Psoas muscle (tissue), 8 donors: Measurements from ENCODE around the gene ERP44. TPM values are rescaled to one million over a fixed set of nuclear protein-coding genes. Genes with fewer than 3 reads are reported as not detected.
"Not testable (repeated sequence)": the region's sequence is repeated elsewhere in the genome, so short reads cannot be mapped to it uniquely, and the experiment has no call there.

ENCODE experiments used
- ATAC-seq, 4 donors: fragments of 200-7000 bp; cut with Tn5 transposase; one replicate each; pipeline ENCODE4 v1.9.1; 2020; ENCODE audit warnings: moderate library complexity in 3 of 4, mild to moderate bottlenecking in 2 of 4
- DNase-seq, 2 donors: peaks; one replicate each; pipeline ENCODE4 v3.0.0-alpha.2; 2020
- H3K27ac ChIP-seq: fragments of 200-600 bp; one replicate; pipeline ENCODE4 v1.8.0; 2022
- H3K27me3 ChIP-seq, 3 donors: fragments of 200-600 bp in 1 of 3; one replicate each; pipeline versions ENCODE4 v1.6.1 to v1.8.0; 2013 to 2022; ENCODE audit warnings: low read length in 2 of 3, mild to moderate bottlenecking in 2 of 3, moderate library complexity in 1 of 3; ENCODE audit not compliant: insufficient read depth in 3 of 3
- H3K36me3 ChIP-seq, 2 donors: fragments of 200-600 bp in 1 of 2; one replicate each; pipeline versions ENCODE4 v1.6.1 to v1.8.0; 2013 to 2022; ENCODE audit warnings: low read depth in 1 of 2, mild to moderate bottlenecking in 1 of 2, moderate library complexity in 1 of 2; ENCODE audit not compliant: insufficient read depth in 1 of 2
- H3K4me1 ChIP-seq: fragments of 200-600 bp; one replicate; pipeline ENCODE4 v1.8.0; 2022
- H3K4me3 ChIP-seq: fragments of 200-600 bp; one replicate; pipeline ENCODE4 v1.8.0; 2022; ENCODE audit warnings: mild to moderate bottlenecking
- H3K9me3 ChIP-seq: fragments of 200-600 bp; one replicate; pipeline ENCODE4 v1.8.0; 2022
- WGBS, 3 donors: extraction: QIAGEN DNeasy Blood & Tissue Kit; methylation state at CpG; one replicate each; pipeline versions ENCODE4 v1.1.6 to v1.1.7; 2013; 5-methylcytosine and 5-hydroxymethylcytosine counted together
- intact Hi-C, 2 donors: fragments of 100-400 bp; cut with DNase I; formaldehyde crosslinking; loops; one replicate each; pipeline versions ENCODE4 v1.11.0 to v1.14.2; 2022
- polyA plus RNA-seq, 3 donors: library from polyadenylated mRNA; stranded (reverse); fragments of 200-250 nt; gene quantifications; one replicate each; pipeline ENCODE4 v1.2.3, GENCODE V29; 2013
- total RNA-seq, 4 donors: library from RNA; stranded (reverse); fragmentation: NEBNext Ultra II Directional in 2 of 4; extraction: Animal tissue kit (Norgen Biotek cat#: 25700) in 2 of 4; gene quantifications; one replicate each; pipeline versions ENCODE4 v1.2.1 to v1.2.4, GENCODE V29; 2021 to 2023
- TF ChIP-seq, protein P1 (sequence below): fragments of 200-600 bp; IDR thresholded peaks from one replicate; pipeline ENCODE4 v1.8.0; 2022; ENCODE audit warnings: antibody characterized with exemption
- donor health status: healthy with polysubstance abuse.
- donor health status: DM: no; HTN: no; CAD: no; lungs with moderate emphysema.
- donor health status: Bipolar disorder and iron deficiency.
- donor health status: healthy.
- donor health status: DM: yes; HTN: yes; CAD: no.
- donor health status: DM: no; HTN: no; CAD: no.
- donor health status: DM: no; HTN: no; CAD: no.
- donor health status: DM: yes; HTN: yes; CAD: no.

ERP44 gene
- total and polyA plus RNA-seq, 7 donors: 7.5 to 14.3 (median 10.9) TPM

DNA sequence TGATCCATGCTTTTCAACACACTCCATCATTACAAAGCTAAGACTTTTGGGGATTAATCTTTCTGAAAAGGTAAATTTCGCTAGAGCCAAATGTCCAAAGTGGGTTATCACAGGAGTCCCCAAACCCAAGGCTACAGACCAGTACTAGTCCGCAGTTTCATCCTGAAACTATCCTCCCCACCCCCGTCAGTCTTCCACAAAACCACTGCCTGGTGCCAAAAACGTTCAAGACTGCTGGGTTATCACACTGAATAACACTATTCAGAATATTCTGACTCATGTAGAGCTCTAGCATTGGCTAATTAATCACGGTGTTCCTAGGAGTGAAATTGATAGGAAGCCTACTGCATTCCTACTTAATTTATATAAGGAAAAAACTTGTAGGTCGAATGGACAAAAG is 24.7 kb downstream of the ERP44 start:
- ATAC-seq (no peak), DNase-seq (no peak)
- Histone ChIP-seq H3K4me1 (peaks cover 9% of the 10 kb centered on the region), H3K9me3 (no peaks in the 10 kb centered on the region), H3K4me3 (no peak overlapping the region), H3K27ac (no peak overlapping the region), H3K27me3 (no peaks in the 10 kb centered on the region), H3K36me3 (no peaks in the 10 kb centered on the region)
- TF ChIP-seq, protein P1, sequence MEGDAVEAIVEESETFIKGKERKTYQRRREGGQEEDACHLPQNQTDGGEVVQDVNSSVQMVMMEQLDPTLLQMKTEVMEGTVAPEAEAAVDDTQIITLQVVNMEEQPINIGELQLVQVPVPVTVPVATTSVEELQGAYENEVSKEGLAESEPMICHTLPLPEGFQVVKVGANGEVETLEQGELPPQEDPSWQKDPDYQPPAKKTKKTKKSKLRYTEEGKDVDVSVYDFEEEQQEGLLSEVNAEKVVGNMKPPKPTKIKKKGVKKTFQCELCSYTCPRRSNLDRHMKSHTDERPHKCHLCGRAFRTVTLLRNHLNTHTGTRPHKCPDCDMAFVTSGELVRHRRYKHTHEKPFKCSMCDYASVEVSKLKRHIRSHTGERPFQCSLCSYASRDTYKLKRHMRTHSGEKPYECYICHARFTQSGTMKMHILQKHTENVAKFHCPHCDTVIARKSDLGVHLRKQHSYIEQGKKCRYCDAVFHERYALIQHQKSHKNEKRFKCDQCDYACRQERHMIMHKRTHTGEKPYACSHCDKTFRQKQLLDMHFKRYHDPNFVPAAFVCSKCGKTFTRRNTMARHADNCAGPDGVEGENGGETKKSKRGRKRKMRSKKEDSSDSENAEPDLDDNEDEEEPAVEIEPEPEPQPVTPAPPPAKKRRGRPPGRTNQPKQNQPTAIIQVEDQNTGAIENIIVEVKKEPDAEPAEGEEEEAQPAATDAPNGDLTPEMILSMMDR: no peak
- intact Hi-C loops: loop anchor here in 1 of 2 donors (5.0 kb wide), 1 partner anchor 37 kb away; no protein-coding TSS in a partner anchor
- WGBS, 3 donors: 77 to 88% (median 78%) methylated on average over 6 of the region's 6 CpGs

DNA sequence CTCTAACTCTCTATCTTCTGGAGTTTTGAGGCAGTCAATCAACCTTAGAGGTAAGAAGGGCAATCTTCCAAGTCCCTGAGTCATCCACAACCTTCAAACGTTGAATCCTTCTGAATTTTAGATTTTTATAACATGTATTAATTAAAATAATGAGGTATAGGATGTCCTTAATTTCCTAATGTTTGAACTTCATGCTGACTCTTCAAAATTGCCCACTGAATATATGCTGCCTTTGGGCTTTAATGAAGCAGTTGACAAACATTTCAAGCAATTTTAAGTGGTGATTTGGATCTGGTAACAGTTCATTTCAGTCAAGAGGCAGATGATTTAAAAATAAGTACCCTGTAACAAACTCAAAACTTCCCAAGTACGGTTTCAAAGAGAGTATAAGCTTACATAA is 26.0 kb downstream of the ERP44 start:
- DNase-seq: no peak
- Histone ChIP-seq H3K27me3 (no peaks in the 10 kb centered on the region), H3K4me3 (no peak overlapping the region)

DNA sequence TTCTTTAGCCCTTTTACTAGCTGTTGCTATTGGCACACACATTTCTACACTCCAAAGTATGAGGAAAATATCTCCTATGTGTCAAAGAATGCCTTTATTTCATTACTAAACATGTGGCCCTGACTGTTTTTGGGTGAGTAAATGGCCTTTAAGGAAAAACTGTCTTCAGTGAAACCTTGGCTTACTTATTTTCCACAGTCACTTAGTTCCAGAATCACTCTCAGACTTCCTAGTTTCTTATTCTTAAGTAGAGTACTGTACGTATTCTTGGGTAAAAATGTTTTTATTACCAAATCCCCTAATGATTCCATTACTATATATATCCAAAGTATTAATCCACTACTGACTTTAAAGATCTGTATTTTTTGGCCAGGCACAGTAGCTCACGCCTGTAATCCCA is 27.5 kb downstream of the ERP44 start:
- Histone ChIP-seq H3K4me1 (peaks cover 16% of the 10 kb centered on the region), H3K36me3 (no peaks in the 10 kb centered on the region), H3K4me3 (no peak overlapping the region), H3K27me3 (no peaks in the 10 kb centered on the region), H3K27ac (no peak overlapping the region), H3K9me3 (no peaks in the 10 kb centered on the region)
- TF ChIP-seq, protein P1: no peak
- intact Hi-C loops: loop anchor here in 1 of 2 donors (5.0 kb wide), 1 partner anchor 34 kb away; no protein-coding TSS in a partner anchor
- DNase-seq (no peak), ATAC-seq (no peak)
- 81 to 95% (median 83%) methylated on average over 2 of the region's 2 CpGs for WGBS, 3 donors

More for the DNA sequence above, 26.0 kb downstream of the ERP44 start:
- intact Hi-C loops: loop anchor here in 1 of 2 donors (5.0 kb wide), 1 partner anchor 36 kb away; no protein-coding TSS in a partner anchor
- no peak for ATAC-seq
- Histone ChIP-seq H3K36me3 (no peaks in the 10 kb centered on the region), H3K4me1 (peaks cover 9% of the 10 kb centered on the region), H3K27ac (no peak overlapping the region), H3K9me3 (no peaks in the 10 kb centered on the region)
- 41 to 51% (median 43%) methylated on average over 2 of the region's 2 CpGs for WGBS, 3 donors
- TF ChIP-seq, protein P1: no peak

DNA sequence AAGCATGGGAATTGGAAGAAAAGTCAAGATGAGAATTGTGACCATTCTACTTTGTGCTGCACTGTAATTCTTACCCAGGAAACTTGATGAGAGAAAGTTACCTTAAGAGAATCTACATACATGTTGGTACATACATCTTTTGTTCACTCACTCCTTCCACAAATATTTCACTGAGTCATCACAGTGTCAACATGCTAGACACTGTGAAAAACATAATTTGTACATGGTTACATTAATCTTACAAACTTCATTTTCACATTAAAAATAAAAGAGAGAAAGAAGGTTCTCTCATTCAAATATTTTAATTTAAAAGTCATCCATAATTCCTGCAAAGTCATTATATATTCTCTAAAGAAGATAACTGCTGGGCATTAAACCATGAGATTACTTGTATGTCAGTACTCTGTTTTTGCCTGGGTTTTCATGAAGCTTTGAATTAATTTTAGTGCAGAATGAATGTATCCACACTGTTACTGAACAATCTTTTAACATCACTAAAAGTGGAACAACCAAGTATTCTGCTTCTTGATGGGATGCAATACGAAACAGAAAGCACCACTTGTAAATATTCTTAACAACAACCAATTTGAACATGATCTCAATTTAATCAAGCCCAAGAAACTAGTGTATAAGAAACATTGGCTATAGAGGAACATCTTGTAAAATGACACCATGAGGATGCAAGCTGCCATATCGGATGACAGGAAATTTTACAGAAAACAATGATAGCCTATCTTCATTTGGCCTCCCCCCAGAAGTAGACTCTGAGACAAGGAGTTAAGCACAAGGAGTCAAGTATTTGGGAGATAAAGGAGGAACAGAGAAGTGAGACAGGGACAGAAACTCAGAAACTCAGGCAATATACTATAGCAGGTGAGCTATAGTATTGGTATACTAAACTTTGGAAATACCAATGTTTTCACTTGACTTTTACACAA is 28.4 kb downstream of the ERP44 start:
- Histone ChIP-seq H3K9me3 (no peaks in the 10 kb centered on the region), H3K27me3 (no peaks in the 10 kb centered on the region), H3K4me3 (no peak overlapping the region), H3K4me1 (peaks cover 20% of the 10 kb centered on the region), H3K27ac (no peak overlapping the region), H3K36me3 (no peaks in the 10 kb centered on the region)
- TF ChIP-seq, protein P1: no peak
- DNase-seq (no peak), ATAC-seq (no peak)
- 66 to 77% (median 71%) methylated on average over 2 of the region's 2 CpGs for WGBS, 3 donors
- intact Hi-C loops: loop anchor here in 1 of 2 donors (5.0 kb wide), 1 partner anchor 33 kb away; no protein-coding TSS in a partner anchor

DNA sequence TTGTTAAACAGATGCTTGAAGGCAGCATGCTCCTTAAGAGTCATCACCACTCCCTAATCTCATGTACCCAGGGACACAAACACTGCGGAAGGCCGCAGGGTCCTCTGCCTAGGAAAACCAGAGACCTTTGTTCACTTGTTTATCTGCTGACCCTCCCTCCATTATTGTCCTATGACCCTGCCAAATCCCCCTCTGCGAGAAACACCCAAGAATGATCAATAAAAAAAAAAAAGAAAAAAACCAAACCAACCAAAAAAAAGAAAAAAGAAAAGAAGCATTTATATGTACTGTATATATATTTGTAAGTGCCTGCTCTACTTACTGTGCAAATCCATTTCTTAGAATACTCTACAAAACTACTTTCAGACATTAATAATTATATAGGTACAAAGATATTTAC is 29.7 kb downstream of the ERP44 start:
- ATAC-seq, H3K27ac ChIP-seq, DNase-seq, H3K36me3 ChIP-seq, H3K9me3 ChIP-seq, intact Hi-C loops, H3K27me3 ChIP-seq, H3K4me3 ChIP-seq: not testable (repeated sequence)
- 94 to 100% methylated on average over 1 of the region's 3 CpGs; no CpG with 5 or more reads in 1 of the 3 donors for WGBS, 3 donors
- peaks cover 24% of the 10 kb centered on the region for H3K4me1 ChIP-seq

DNA sequence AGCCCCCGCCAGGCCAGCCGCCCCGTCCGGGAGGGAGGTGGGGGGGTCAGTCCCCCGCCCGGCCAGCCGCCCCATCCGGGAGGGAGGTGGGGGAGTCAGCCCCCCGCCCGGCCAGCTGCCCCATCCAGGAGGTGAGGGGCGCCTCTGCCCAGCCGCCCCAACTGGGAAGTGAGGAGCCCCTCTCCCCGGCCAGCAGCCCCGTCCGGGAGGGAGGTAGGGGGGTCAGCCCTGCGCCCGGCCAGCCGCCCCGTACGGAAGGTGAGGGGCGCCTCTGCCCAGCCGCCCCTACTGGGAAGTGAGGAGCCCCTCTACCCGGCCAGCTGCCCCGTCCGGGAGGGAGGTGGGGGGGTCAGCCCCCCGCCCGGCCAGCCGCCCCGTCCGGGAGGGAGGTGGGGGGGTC is 30.8 kb downstream of the ERP44 start:
- peaks cover 24% of the 10 kb centered on the region for H3K4me1 ChIP-seq
- H3K27me3 ChIP-seq, intact Hi-C loops, H3K27ac ChIP-seq, H3K36me3 ChIP-seq, DNase-seq, ATAC-seq, H3K9me3 ChIP-seq, H3K4me3 ChIP-seq: not testable (repeated sequence)
- WGBS, 3 donors: 98 to 100% (median 100%) methylated on average over 1 to 25 of the region's 30 CpGs
